Lung (tissue), 12 donors: ENCODE measurements around the gene ZNF148. TPM values are rescaled to one million over a fixed set of nuclear protein-coding genes. Genes with fewer than 3 reads are reported as not detected.
"Not testable (repeated sequence)": the region's sequence is repeated elsewhere in the genome, so short reads cannot be mapped to it uniquely, and the experiment has no call there.

Source experiments
- ATAC-seq: fragments of 200-7000 bp; cut with Tn5 transposase; one replicate; pipeline ENCODE4 v1.9.1; 2020; ENCODE audit warnings: moderate number of reproducible peaks; ENCODE audit not compliant: insufficient read depth, low FRiP score
- DNase-seq, 3 donors: peaks; one replicate each; pipeline ENCODE4 v3.0.0-alpha.2; 2013 to 2017
- H3K27ac ChIP-seq, 2 donors: one replicate each; pipeline ENCODE4 v1.5.1; 2013; ENCODE audit warnings: mild to moderate bottlenecking in 2 of 2, moderate library complexity in 2 of 2, control low read depth in 1 of 2, inconsistent platforms in 1 of 2, low read depth in 1 of 2, low read length in 1 of 2
- H3K27me3 ChIP-seq, 3 donors: one replicate each; pipeline ENCODE4 v1.5.1; 2013; ENCODE audit warnings: low read length in 2 of 3; ENCODE audit not compliant: control insufficient read depth in 3 of 3, insufficient read depth in 3 of 3
- H3K36me3 ChIP-seq, 4 donors: one replicate each; pipeline ENCODE4 v1.5.1; 2013; ENCODE audit warnings: low read length in 4 of 4, mild to moderate bottlenecking in 1 of 4, moderate library complexity in 1 of 4; ENCODE audit not compliant: control insufficient read depth in 4 of 4, insufficient read depth in 4 of 4
- H3K4me1 ChIP-seq, 5 donors: one replicate each; pipeline ENCODE4 v1.5.1; 2013; ENCODE audit warnings: low read length in 5 of 5, mild to moderate bottlenecking in 2 of 5, moderate library complexity in 1 of 5; ENCODE audit not compliant: control insufficient read depth in 5 of 5, insufficient read depth in 5 of 5
- H3K4me3 ChIP-seq: one replicate; pipeline ENCODE4 v1.5.1; 2013; ENCODE audit warnings: mild to moderate bottlenecking, control low read depth, moderate library complexity
- H3K9ac ChIP-seq, 2 donors: one replicate each; pipeline ENCODE4 v1.5.1; 2013; ENCODE audit warnings: low read length in 2 of 2, control low read depth in 1 of 2; ENCODE audit not compliant: insufficient read depth in 1 of 2
- H3K9me3 ChIP-seq, 4 donors: one replicate each; pipeline ENCODE4 v1.5.1; 2013; ENCODE audit warnings: low read length in 3 of 4, mild to moderate bottlenecking in 1 of 4, moderate library complexity in 1 of 4; ENCODE audit not compliant: control insufficient read depth in 4 of 4, insufficient read depth in 3 of 4
- WGBS, 2 donors: extraction: QIAGEN DNeasy Blood & Tissue Kit; methylation state at CpG; one replicate each; pipeline ENCODE4 v1.1.7; 2013; 5-methylcytosine and 5-hydroxymethylcytosine counted together
- polyA plus RNA-seq, 2 donors: library from polyadenylated mRNA; stranded (reverse); fragments of 200-250 nt; gene quantifications; one replicate each; pipeline ENCODE4 v1.2.1, GENCODE V29; 2013
- total RNA-seq, 2 donors: library from RNA; depleted of rRNA in 1 of 2; stranded (reverse); fragments of >200 nt in 1 of 2; gene quantifications; one replicate each; pipeline ENCODE4 v1.2.1, GENCODE V29; 2014 to 2021
- TF ChIP-seq, protein P1 (sequence below): IDR thresholded peaks from 2 replicates; pipeline ENCODE4 v1.5.1; 2012; ENCODE audit warnings: mild to moderate bottlenecking; ENCODE audit errors: control extremely low read depth, extremely low read depth
- donor health status: control.
- donor health status: control.
- donor health status: Bipolar disorder and iron deficiency.
- donor health status: healthy.
- donor health status: DM: yes; HTN: yes; CAD: no.

The ZNF148 gene
- total and polyA plus RNA-seq, 4 donors = 3.5 to 46.2 (median 20.4) TPM

DNA sequence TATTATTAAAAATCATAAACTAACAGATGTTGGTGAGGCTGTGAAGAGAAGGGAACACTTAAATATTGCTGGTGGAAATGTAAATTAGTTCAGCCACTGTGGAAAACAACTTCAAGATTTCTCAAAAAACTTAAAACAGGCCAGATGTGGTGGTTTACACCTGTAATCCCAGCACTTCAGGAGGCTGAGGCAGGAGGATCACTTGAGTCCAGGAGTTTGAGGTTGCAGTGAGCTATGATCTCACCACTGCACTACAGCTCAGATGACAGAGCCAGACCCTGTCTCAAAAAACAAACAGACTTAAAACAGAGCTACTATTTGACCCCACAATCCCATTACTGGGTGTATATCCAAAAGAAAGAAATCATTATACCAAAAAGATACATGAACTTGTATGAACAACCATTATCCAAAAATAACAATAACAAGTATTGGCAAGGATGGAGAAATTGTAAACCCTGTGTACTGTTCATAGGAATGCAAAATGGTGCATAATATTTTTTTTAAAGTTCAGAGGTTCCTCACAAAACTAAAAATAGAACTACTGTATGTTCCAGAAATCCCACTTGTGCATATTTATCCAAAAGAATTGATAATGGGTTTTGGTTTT is 25.5 kb downstream of the ZNF148 start:
- H3K27ac ChIP-seq = no peak overlapping the region
- no peaks in the 10 kb centered on the region for H3K9me3 ChIP-seq
- no peak overlapping the region for H3K4me3 ChIP-seq
- H3K4me1 ChIP-seq = peaks cover 0 to 13% (median 0%) of the 10 kb centered on the region in 5 donors
- H3K9ac ChIP-seq = no peak overlapping the region
- TF ChIP-seq, protein P1, sequence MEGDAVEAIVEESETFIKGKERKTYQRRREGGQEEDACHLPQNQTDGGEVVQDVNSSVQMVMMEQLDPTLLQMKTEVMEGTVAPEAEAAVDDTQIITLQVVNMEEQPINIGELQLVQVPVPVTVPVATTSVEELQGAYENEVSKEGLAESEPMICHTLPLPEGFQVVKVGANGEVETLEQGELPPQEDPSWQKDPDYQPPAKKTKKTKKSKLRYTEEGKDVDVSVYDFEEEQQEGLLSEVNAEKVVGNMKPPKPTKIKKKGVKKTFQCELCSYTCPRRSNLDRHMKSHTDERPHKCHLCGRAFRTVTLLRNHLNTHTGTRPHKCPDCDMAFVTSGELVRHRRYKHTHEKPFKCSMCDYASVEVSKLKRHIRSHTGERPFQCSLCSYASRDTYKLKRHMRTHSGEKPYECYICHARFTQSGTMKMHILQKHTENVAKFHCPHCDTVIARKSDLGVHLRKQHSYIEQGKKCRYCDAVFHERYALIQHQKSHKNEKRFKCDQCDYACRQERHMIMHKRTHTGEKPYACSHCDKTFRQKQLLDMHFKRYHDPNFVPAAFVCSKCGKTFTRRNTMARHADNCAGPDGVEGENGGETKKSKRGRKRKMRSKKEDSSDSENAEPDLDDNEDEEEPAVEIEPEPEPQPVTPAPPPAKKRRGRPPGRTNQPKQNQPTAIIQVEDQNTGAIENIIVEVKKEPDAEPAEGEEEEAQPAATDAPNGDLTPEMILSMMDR = no peak
- H3K27me3 ChIP-seq = no peaks in the 10 kb centered on the region
- peaks cover 0 to 3% (median 0%) of the 10 kb centered on the region in 4 donors for H3K36me3 ChIP-seq
- no peak for DNase-seq
- no peak for ATAC-seq

DNA sequence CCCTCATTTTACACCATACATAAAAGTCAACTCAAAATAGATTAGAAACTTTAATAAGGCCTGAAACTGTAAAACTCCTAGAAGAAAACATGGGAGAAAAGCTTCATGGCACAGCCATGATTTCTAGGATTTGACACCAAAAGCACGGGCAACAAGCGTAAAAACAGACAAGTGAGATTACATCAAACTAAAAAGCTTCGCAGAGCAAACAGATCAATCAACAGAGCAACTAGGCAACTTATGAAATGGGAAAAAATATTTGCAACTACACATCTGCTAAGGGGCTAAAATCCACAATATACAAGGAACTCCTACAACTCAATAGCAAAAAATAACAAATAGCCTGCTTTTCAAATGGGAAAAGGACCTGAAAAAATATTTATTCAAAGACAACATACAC is 26.1 kb downstream of the ZNF148 start:
- Histone ChIP-seq H3K9me3 (peaks cover 0 to 4% (median 0%) of the 10 kb centered on the region in 4 donors), H3K27ac (no peak overlapping the region), H3K4me3 (no peak overlapping the region), H3K27me3 (no peaks in the 10 kb centered on the region), H3K4me1 (peaks cover 0 to 13% (median 0%) of the 10 kb centered on the region in 5 donors), H3K9ac (no peak overlapping the region), H3K36me3 (peaks cover 0 to 5% (median 0%) of the 10 kb centered on the region in 4 donors)
- 95 to 97% methylated on average over 3 of the region's 3 CpGs for WGBS, 2 donors
- TF ChIP-seq, protein P1 = no peak
- DNase-seq = no peak
- no peak for ATAC-seq

DNA sequence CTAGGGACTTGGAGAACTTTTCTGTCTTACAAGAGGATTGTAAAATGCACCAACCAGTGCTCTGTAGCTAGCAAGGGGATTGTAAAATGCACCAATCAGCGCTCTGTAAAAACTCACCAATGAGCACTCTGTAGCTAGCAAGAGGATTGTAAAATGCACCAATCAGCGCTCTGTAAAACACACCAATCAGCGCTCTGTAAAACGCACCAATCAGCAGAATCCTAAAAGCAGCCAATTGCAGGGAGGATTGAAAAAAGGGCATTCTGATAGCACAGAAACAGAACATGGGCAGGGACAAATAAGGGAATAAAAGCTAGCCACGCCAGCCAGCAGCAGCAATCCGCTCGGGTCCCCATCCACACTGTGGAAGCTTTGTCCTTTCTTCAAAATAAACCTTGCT is 31.8 kb downstream of the ZNF148 start:
- not testable (repeated sequence) for H3K9ac ChIP-seq, ATAC-seq
- WGBS, 2 donors = 86 to 98% methylated on average over 6 to 7 of the region's 7 CpGs

DNA sequence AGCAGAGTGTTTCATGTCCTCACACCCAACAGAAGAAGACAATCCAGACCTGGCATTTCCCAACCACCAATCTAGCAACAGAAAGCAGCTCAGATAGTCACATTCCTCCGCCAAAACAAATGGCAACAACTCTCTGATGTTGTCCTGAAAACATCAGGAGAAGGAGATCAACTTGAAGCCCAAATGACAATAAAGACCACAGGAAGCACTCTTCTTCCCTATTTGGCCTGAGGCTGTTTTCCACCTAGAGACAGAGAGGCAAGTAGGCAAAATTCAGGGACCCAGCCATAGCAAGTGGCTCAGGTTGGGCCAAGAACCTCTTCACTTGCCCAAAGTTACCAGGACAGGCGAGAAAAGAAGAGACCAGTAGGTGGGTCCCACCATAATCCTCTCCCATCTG is 35.0 kb downstream of the ZNF148 start:
- Histone ChIP-seq H3K4me1 (peaks cover 0 to 10% (median 3%) of the 10 kb centered on the region in 5 donors), H3K36me3 (peaks cover 0 to 7% (median 1%) of the 10 kb centered on the region in 4 donors), H3K9me3 (peaks cover 0 to 4% (median 0%) of the 10 kb centered on the region in 4 donors), H3K4me3 (no peak overlapping the region), H3K27ac (no peak overlapping the region), H3K27me3 (no peaks in the 10 kb centered on the region), H3K9ac (no peak overlapping the region)
- TF ChIP-seq, protein P1 = no peak
- 97 to 98% methylated on average over 2 of the region's 2 CpGs for WGBS, 2 donors
- ATAC-seq (no peak), DNase-seq (no peak)

More for the DNA sequence above, 31.8 kb downstream of the ZNF148 start:
- DNase-seq, H3K36me3 ChIP-seq, H3K27ac ChIP-seq, H3K4me3 ChIP-seq, H3K4me1 ChIP-seq, H3K27me3 ChIP-seq, H3K9me3 ChIP-seq: not testable (repeated sequence)
